ENCODE results near the gene CTNNBIP1. TPM values are rescaled to one million over a fixed set of nuclear protein-coding genes. Genes with fewer than 3 reads are reported as not detected.

The CTNNBIP1 gene
- total RNA-seq, 1 experiment from 2014 or later, result 44.4 TPM

- no peak overlapping the region for H4K8ac ChIP-seq (replicated peaks; ENCODE audit: insufficient read length, low read depth, low read length)
- TF ChIP-seq, protein P1, sequence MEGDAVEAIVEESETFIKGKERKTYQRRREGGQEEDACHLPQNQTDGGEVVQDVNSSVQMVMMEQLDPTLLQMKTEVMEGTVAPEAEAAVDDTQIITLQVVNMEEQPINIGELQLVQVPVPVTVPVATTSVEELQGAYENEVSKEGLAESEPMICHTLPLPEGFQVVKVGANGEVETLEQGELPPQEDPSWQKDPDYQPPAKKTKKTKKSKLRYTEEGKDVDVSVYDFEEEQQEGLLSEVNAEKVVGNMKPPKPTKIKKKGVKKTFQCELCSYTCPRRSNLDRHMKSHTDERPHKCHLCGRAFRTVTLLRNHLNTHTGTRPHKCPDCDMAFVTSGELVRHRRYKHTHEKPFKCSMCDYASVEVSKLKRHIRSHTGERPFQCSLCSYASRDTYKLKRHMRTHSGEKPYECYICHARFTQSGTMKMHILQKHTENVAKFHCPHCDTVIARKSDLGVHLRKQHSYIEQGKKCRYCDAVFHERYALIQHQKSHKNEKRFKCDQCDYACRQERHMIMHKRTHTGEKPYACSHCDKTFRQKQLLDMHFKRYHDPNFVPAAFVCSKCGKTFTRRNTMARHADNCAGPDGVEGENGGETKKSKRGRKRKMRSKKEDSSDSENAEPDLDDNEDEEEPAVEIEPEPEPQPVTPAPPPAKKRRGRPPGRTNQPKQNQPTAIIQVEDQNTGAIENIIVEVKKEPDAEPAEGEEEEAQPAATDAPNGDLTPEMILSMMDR (conservative IDR thresholded peaks at IDR 0.05), result no peak
- H3K4me3 Mint-ChIP-seq, result no peak overlapping the region
- peaks cover 15 to 18% of the 10 kb centered on the region in 2 experiments for H3K4me1 Mint-ChIP-seq
- peaks cover 4% of the 10 kb centered on the region for H3K4me1 ChIP-seq (ENCODE audit: insufficient read depth, low read length)
- no peak overlapping the region for H3K4ac ChIP-seq (ENCODE audit: low read depth, low read length)
- H4K5ac ChIP-seq (ENCODE audit: insufficient read length, low read depth, low read length), result no peak overlapping the region
- H2BK15ac ChIP-seq (ENCODE audit: low read depth, low read length), result no peak overlapping the region
- H3K56ac ChIP-seq (ENCODE audit: insufficient read length, low read depth, low read length), result no peak overlapping the region
- no peak overlapping the region for H3K4me2 ChIP-seq (ENCODE audit: insufficient read depth, insufficient read length, low read length)
- H2BK20ac ChIP-seq (ENCODE audit: low read depth, low read length, poor library complexity, severe bottlenecking), result no peak overlapping the region
- H3K9me3 Mint-ChIP-seq, result no peaks in the 10 kb centered on the region
- H3K27ac Mint-ChIP-seq, result peak overlapping the region; percentile 44 to 95 (median 80); a peak in 5 of 7 replicates
- no peak overlapping the region for H4K91ac ChIP-seq (ENCODE audit: insufficient read length, low read depth, low read length)
- H3K18ac ChIP-seq (ENCODE audit: insufficient read length, low read depth, low read length), result no peak overlapping the region
- H3K9ac ChIP-seq (ENCODE audit: extremely low read depth, insufficient read length, low read length), result no peak overlapping the region
- H3K23ac ChIP-seq (ENCODE audit: insufficient read length, low read depth, low read length), result no peak overlapping the region
- DNase-seq, result no peak
- WGBS (ENCODE audit: extremely low coverage, insufficient read length, low lambda C conversion rate), result no CpG with 5 or more reads among the region's 5 CpGs
- H2AFZ ChIP-seq (ENCODE audit: low read length), result no peak overlapping the region
- no peaks in the 10 kb centered on the region for H4K20me1 ChIP-seq (ENCODE audit: control insufficient read depth, insufficient read depth, insufficient read length)
- H3K9me3 ChIP-seq (ENCODE audit: control insufficient read depth, low read depth, low read length), result no peaks in the 10 kb centered on the region
- H3K79me1 ChIP-seq (ENCODE audit: insufficient read depth, low read depth, low read length, poor library complexity, severe bottlenecking), result no peaks in the 10 kb centered on the region
- H3T11ph ChIP-seq (ENCODE audit: low read length), result peak overlapping the region; percentile 55
- H2AK5ac ChIP-seq (ENCODE audit: insufficient read length, low read length), result no peak overlapping the region
- H3K27me3 Mint-ChIP-seq (ENCODE audit: low read depth), result no peaks in the 10 kb centered on the region
- no peaks in the 10 kb centered on the region for H3K23me2 ChIP-seq (ENCODE audit: insufficient read length, low read depth, low read length, poor library complexity, severe bottlenecking)
- no peak overlapping the region for H2BK120ac ChIP-seq (ENCODE audit: low read depth, low read length, poor library complexity, severe bottlenecking)
- peaks cover 11 to 18% (median 17%) of the 10 kb centered on the region in 3 experiments; a peak in 6 of 7 replicates for H3K36me3 Mint-ChIP-seq (ENCODE audit: insufficient read depth in 1 of 3, low read depth in 3 of 3)
- no peak overlapping the region for H3K14ac ChIP-seq (ENCODE audit: insufficient read depth, low read length)
- H2BK12ac ChIP-seq (ENCODE audit: insufficient read length, low read depth, low read length), result no peak overlapping the region
- no peaks in the 10 kb centered on the region for H3K79me2 ChIP-seq (ENCODE audit: insufficient read depth, low read length)
- H3K27me3 ChIP-seq (ENCODE audit: insufficient read depth, low read length), result no peaks in the 10 kb centered on the region
- H2BK5ac ChIP-seq (ENCODE audit: insufficient read length, low read length), result no peak overlapping the region
- H3K27ac ChIP-seq (ENCODE audit: insufficient read length, low read depth, low read length), result no peak overlapping the region
These were observed 50.6 kb downstream of the CTNNBIP1 start for GRCh38 chr1:9859281-9860014.
